SK-N-SH treated with all-trans-retinoic acid at 6 μM for 48 hours (cell line): ENCODE measurements around the gene SLC13A2.
"Not testable (repeated sequence)": the region's sequence is repeated elsewhere in the genome, so short reads cannot be mapped to it uniquely, and the experiment has no call there.

Experiments used
- ATAC-seq: fragments of 200-7000 bp; cut with Tn5 transposase; 3 replicates; pipeline ENCODE4 v1.9.1; 2020; ENCODE audit warnings: mild to moderate bottlenecking, moderate library complexity
- ARNTL ChIP-seq: fragments of 450-650 bp; formaldehyde crosslinking; IDR thresholded peaks from 2 replicates; pipeline ENCODE4 v1.5.0; 2020; ENCODE audit warnings: low read depth, mild to moderate bottlenecking, moderate library complexity, borderline replicate concordance
- CSDC2 ChIP-seq: fragments of 250-450 bp; sonication (Bioruptor Pico); IDR thresholded peaks from 2 replicates; pipeline ENCODE4 v1.5.0; 2020; ENCODE audit warnings: mild to moderate bottlenecking, moderate library complexity
- CSRNP3 ChIP-seq: fragments of 250-450 bp; sonication (Bioruptor Pico); IDR thresholded peaks from 2 replicates; pipeline ENCODE4 v1.5.1; 2021; ENCODE audit warnings: mild to moderate bottlenecking, moderate library complexity
- ESRRG ChIP-seq: fragments of 250-450 bp; sonication (Bioruptor Pico); IDR thresholded peaks from 2 replicates; pipeline ENCODE4 v1.6.1; 2021; ENCODE audit warnings: mild to moderate bottlenecking
- GLIS3 ChIP-seq: fragments of 250-450 bp; sonication (Bioruptor Pico); IDR thresholded peaks from 2 replicates; pipeline ENCODE4 v1.5.0; 2020; ENCODE audit warnings: mild to moderate bottlenecking, moderate library complexity
- OSR1 ChIP-seq: fragments of 250-450 bp; sonication (Bioruptor Pico); IDR thresholded peaks from 2 replicates; pipeline ENCODE4 v1.8.0; 2022; ENCODE audit warnings: moderate library complexity, mild to moderate bottlenecking, inconsistent platforms
- PATZ1 ChIP-seq: fragments of 250-450 bp; sonication (Bioruptor Pico); IDR thresholded peaks from 2 replicates; pipeline ENCODE4 v1.8.0; 2020; ENCODE audit warnings: mild to moderate bottlenecking, moderate library complexity, borderline replicate concordance
- POU6F1 ChIP-seq: fragments of 250-450 bp; sonication (Bioruptor Pico); IDR thresholded peaks from 2 replicates; pipeline ENCODE4 v1.8.0; 2021; ENCODE audit warnings: low read depth, mild to moderate bottlenecking, moderate library complexity, borderline replicate concordance
- PPARA ChIP-seq: fragments of 250-450 bp; sonication (Bioruptor Pico); IDR thresholded peaks from 2 replicates; pipeline ENCODE4 v1.5.0; 2020; ENCODE audit warnings: mild to moderate bottlenecking, borderline replicate concordance
- RARB ChIP-seq: fragments of 250-450 bp; sonication (Bioruptor Pico); IDR thresholded peaks from 2 replicates; pipeline ENCODE4 v1.8.0; 2021; ENCODE audit warnings: mild to moderate bottlenecking, moderate library complexity
- SNAI2 ChIP-seq: fragments of 250-450 bp; sonication (Bioruptor Pico); IDR thresholded peaks from 2 replicates; pipeline ENCODE4 v1.5.0; 2020; ENCODE audit warnings: mild to moderate bottlenecking, moderate library complexity
- TCF4 ChIP-seq: fragments of 250-450 bp; sonication (Bioruptor Pico); IDR thresholded peaks from 2 replicates; pipeline ENCODE4 v1.8.0; 2021; ENCODE audit warnings: mild to moderate bottlenecking, moderate library complexity, borderline replicate concordance
- TOX ChIP-seq: fragments of 250-450 bp; sonication (Bioruptor Pico); IDR thresholded peaks from 2 replicates; pipeline ENCODE4 v1.8.0; 2021; ENCODE audit warnings: mild to moderate bottlenecking, moderate library complexity, borderline replicate concordance
- TSHZ2 ChIP-seq: fragments of 250-450 bp; sonication (Bioruptor Pico); IDR thresholded peaks from 2 replicates; pipeline ENCODE4 v1.5.0; 2020; ENCODE audit warnings: mild to moderate bottlenecking, moderate library complexity
- ZC3H10 ChIP-seq: fragments of 250-450 bp; sonication (Bioruptor Pico); IDR thresholded peaks from 2 replicates; pipeline ENCODE4 v1.5.1; 2021; ENCODE audit warnings: mild to moderate bottlenecking, moderate library complexity
- ZFP3 ChIP-seq: fragments of 250-450 bp; sonication (Bioruptor Pico); IDR thresholded peaks from 2 replicates; pipeline ENCODE4 v1.5.0; 2020; ENCODE audit warnings: mild to moderate bottlenecking, moderate library complexity
- ZFP30 ChIP-seq: fragments of 450-650 bp; formaldehyde crosslinking; IDR thresholded peaks from 2 replicates; pipeline ENCODE4 v1.5.0; 2022; ENCODE audit warnings: mild to moderate bottlenecking, moderate library complexity
- ZNF565 ChIP-seq: fragments of 450-650 bp; formaldehyde crosslinking; conservative IDR thresholded peaks from 2 replicates; pipeline ENCODE4 v1.5.0; 2020; ENCODE audit warnings: low read depth, mild to moderate bottlenecking, moderate library complexity
- ZNF70 ChIP-seq: fragments of 450-650 bp; formaldehyde crosslinking; IDR thresholded peaks from 2 replicates; pipeline ENCODE4 v1.5.0; 2020; ENCODE audit warnings: mild to moderate bottlenecking, moderate library complexity
- ZNF8 ChIP-seq: fragments of 450-650 bp; formaldehyde crosslinking; IDR thresholded peaks from 2 replicates; pipeline ENCODE4 v1.5.0; 2020; ENCODE audit warnings: mild to moderate bottlenecking, moderate library complexity
- TF ChIP-seq, protein P1 (sequence below): fragments of 250-450 bp; sonication (Bioruptor Pico); IDR thresholded peaks from 2 replicates; pipeline ENCODE4 v1.5.1; 2020; ENCODE audit warnings: low read depth, mild to moderate bottlenecking, moderate library complexity

The SLC13A2 gene

DNA sequence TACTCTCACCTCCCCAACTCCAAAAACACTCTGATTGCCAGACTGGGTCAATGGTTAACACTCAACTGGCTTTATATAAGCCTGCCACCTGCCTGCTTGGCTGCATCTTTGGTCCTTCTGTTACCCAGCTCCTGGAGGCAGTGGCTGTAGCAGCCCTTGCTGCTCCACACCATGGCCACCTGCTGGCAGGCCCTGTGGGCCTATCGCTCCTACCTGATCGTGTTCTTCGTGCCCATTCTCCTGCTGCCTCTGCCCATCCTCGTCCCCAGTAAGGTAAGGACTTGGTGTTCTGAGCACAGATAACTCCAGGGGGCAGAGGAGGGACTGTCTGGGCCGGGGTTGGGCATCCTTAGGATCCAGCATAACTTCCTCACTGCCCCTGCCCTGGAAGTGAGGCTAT lies at the start of gene SLC13A2:
SLC13A2 (plus strand) TSS at position 103 of the 400 bp plus-strand sequence; CDS start at position 172, 69 bp downstream.
- no peak for ATAC-seq
- TF ChIP-seq ZNF70 (no peak), ZFP30 (CRISPR knock-in tag) (no peak), ZC3H10 (no peak), CSDC2 (CRISPR knock-in tag) (no peak), ZNF565 (CRISPR knock-in tag) (no peak), POU6F1 (CRISPR knock-in tag) (no peak)
- TF ChIP-seq, protein P1, sequence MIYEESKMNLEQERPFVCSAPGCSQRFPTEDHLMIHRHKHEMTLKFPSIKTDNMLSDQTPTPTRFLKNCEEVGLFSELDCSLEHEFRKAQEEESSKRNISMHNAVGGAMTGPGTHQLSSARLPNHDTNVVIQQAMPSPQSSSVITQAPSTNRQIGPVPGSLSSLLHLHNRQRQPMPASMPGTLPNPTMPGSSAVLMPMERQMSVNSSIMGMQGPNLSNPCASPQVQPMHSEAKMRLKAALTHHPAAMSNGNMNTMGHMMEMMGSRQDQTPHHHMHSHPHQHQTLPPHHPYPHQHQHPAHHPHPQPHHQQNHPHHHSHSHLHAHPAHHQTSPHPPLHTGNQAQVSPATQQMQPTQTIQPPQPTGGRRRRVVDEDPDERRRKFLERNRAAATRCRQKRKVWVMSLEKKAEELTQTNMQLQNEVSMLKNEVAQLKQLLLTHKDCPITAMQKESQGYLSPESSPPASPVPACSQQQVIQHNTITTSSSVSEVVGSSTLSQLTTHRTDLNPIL: no peak

- TF ChIP-seq ARNTL (CRISPR knock-in tag): no peak
- TF ChIP-seq, all 23 proteins: peak for 0
- no peak for ATAC-seq
Measured at GRCh38 chr17:28425206-28425605, 48.2 kb upstream of the SLC13A2 start.

DNA sequence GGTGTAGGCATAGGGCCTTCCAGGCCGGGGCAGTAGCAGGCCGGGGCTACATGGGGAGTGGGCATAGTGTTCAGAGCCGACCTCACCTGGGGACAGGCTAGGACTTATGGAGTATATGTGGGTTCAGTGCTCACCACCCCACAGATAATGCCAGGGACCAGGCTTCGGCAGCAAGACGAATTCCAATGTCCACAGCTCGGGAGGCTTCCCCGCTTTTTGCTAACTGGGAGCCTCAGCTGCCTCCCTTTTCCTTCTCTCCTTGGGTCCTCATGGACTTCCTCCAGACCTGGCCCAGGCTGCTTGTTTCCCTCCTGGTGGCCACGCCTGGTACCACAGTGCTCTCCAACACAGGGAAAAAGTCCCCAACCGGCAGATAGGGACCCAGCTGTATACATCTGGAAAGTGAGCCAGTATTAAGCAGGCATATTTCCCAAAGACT lies 47.3 kb upstream of the SLC13A2 start:
- peak; percentile 80; the same call in 2 of the 3 replicates for ATAC-seq
- TF ChIP-seq ZFP3 (CRISPR knock-in tag) (no peak), ESRRG (no peak), ZC3H10 (no peak), CSDC2 (CRISPR knock-in tag) (no peak), PPARA (no peak), OSR1 (CRISPR knock-in tag) (no peak), ZNF565 (CRISPR knock-in tag) (no peak)
- TF ChIP-seq, all 23 proteins: peak for 0

DNA sequence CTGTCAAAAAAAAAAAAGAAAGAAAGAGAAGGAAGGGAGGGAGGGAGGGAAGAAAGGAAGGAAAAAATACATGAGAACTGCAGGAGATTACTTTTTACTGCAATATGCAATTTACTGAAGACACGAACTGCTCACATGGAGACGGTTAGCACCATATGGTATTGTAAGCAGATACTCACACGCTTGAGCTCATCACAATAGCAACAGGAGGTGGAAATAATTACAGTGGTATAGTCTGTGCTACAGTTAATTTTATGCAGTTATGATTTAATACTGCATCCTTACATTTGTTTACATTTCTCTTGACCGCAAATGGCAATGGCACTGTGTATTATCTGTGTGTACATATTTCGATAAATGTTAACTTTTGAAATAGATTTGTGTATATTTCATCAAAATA lies 46.1 kb upstream of the SLC13A2 start:
- no peak for TF ChIP-seq ZFP3 (CRISPR knock-in tag)
- TF ChIP-seq ZNF70: no peak
- no peak for TF ChIP-seq PATZ1
- TF ChIP-seq TOX (CRISPR knock-in tag): no peak
- no peak for TF ChIP-seq ZFP30 (CRISPR knock-in tag)
- no peak for TF ChIP-seq CSRNP3 (CRISPR knock-in tag)
- TF ChIP-seq TCF4: no peak
- no peak for TF ChIP-seq RARB (CRISPR knock-in tag)
- TF ChIP-seq PPARA: no peak
- no peak for TF ChIP-seq ZC3H10
- TF ChIP-seq ESRRG: no peak
- TF ChIP-seq TSHZ2 (CRISPR knock-in tag): no peak
- TF ChIP-seq GLIS3: no peak
- no peak for TF ChIP-seq CSDC2 (CRISPR knock-in tag)
- no peak for TF ChIP-seq SNAI2 (CRISPR knock-in tag)
- TF ChIP-seq ZNF8 (CRISPR knock-in tag): no peak
- no peak for ATAC-seq

GRCh38 chr17:28427982-28428381 lies 45.5 kb upstream of the SLC13A2 start:
- ATAC-seq: not testable (repeated sequence)
